SK-N-SH treated with all-trans-retinoic acid at 6 μM for 48 hours (cell line): ENCODE data around the gene LHB.

ENCODE experiments used
- ARNTL ChIP-seq: fragments of 450-650 bp; formaldehyde crosslinking; IDR thresholded peaks from 2 replicates; pipeline ENCODE4 v1.5.0; 2020; ENCODE audit warnings: low read depth, mild to moderate bottlenecking, moderate library complexity, borderline replicate concordance
- ZC3H10 ChIP-seq: fragments of 250-450 bp; sonication (Bioruptor Pico); IDR thresholded peaks from 2 replicates; pipeline ENCODE4 v1.5.1; 2021; ENCODE audit warnings: mild to moderate bottlenecking, moderate library complexity
- TF ChIP-seq, protein P1 (sequence below): fragments of 250-450 bp; sonication (Bioruptor Pico); IDR thresholded peaks from 2 replicates; pipeline ENCODE4 v1.8.0; 2020; ENCODE audit warnings: mild to moderate bottlenecking, moderate library complexity, borderline replicate concordance

DNA sequence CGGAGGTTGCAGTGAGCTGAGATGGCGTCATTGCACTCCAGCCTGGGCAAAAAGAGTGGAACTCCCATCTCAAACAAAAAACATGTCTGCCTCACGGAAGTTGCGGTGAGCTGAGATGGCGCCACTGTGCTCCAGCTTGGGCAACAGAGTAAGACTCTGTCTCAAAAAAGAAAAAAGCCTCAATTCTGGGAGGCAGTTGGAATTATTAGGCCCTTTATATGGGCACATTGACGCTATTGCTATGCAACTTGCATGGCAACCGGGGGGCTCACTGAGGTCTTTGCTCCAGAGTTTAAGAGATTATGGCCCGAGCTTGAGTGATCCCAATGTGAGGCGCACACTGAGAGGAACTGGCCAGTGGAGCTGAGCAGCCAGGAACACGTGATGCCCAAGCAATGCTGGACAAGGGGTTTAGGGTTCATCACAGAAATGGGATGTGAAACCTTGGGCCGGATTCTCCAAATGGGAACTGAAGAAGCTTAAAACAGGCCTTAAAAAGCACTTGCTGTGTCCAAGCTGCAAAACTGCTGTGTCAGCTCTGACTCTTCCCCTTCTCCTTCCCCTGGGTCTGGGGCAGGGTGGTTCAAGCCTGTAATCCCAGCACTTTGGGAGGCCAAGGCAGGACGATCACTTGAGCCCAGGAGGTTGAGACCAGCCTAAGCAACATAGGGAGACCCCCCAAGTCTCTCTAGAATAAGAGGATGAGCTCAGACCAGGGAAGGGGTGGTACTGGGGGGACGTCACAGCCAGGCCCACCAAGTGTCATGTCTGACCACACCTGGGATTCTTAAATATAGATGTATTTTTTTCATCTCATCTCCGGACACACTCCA is 49.3 kb downstream of the LHB start:
- TF ChIP-seq ZC3H10 (CRISPR knock-in tag) (no peak), ARNTL (CRISPR knock-in tag) (no peak)
- TF ChIP-seq, protein P1, sequence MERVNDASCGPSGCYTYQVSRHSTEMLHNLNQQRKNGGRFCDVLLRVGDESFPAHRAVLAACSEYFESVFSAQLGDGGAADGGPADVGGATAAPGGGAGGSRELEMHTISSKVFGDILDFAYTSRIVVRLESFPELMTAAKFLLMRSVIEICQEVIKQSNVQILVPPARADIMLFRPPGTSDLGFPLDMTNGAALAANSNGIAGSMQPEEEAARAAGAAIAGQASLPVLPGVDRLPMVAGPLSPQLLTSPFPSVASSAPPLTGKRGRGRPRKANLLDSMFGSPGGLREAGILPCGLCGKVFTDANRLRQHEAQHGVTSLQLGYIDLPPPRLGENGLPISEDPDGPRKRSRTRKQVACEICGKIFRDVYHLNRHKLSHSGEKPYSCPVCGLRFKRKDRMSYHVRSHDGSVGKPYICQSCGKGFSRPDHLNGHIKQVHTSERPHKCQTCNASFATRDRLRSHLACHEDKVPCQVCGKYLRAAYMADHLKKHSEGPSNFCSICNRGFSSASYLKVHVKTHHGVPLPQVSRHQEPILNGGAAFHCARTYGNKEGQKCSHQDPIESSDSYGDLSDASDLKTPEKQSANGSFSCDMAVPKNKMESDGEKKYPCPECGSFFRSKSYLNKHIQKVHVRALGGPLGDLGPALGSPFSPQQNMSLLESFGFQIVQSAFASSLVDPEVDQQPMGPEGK (CRISPR knock-in tag), result no peak
